ENCODE results near the gene RBFA.
"Not testable (repeated sequence)": the region's sequence is repeated elsewhere in the genome, so short reads cannot be mapped to it uniquely, and the experiment has no call there.

DNA sequence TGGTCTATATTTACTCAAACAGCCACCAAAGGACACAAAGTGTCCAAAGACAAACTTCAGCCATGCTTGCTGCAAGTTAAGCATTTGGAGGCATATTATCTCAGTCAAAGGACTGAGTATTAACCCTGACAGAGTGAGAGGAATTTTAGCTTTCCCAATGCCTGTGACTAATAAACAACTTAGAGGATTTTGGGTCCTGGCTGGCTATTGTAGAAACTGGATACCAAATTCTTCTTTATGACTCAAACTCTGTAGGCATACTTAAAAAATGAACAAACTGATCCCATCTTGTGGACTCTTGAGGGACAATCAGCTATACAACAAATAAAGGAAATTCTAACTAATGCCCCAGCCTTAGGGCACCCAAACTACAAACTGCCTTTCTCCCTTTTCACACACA lies 6.5 kb upstream of the RBFA start:
- TF ChIP-seq, protein P1, sequence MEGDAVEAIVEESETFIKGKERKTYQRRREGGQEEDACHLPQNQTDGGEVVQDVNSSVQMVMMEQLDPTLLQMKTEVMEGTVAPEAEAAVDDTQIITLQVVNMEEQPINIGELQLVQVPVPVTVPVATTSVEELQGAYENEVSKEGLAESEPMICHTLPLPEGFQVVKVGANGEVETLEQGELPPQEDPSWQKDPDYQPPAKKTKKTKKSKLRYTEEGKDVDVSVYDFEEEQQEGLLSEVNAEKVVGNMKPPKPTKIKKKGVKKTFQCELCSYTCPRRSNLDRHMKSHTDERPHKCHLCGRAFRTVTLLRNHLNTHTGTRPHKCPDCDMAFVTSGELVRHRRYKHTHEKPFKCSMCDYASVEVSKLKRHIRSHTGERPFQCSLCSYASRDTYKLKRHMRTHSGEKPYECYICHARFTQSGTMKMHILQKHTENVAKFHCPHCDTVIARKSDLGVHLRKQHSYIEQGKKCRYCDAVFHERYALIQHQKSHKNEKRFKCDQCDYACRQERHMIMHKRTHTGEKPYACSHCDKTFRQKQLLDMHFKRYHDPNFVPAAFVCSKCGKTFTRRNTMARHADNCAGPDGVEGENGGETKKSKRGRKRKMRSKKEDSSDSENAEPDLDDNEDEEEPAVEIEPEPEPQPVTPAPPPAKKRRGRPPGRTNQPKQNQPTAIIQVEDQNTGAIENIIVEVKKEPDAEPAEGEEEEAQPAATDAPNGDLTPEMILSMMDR (IDR thresholded peaks at IDR 0.05): not testable (repeated sequence)
- not testable (repeated sequence) for TF ChIP-seq ZFX (IDR thresholded peaks at IDR 0.05; ENCODE audit: borderline replicate concordance)

Measured in 22Rv1 (cell line).